GM23248 (cell line): ENCODE data around the gene DUSP16. TPM values are rescaled to one million over a fixed set of nuclear protein-coding genes. Genes with fewer than 3 reads are reported as not detected.

Experiments used
- DNase-seq: peaks from one replicate; pipeline ENCODE4 v3.0.0-alpha.2; 2015
- H2AFZ ChIP-seq: fragments of 200-600 bp; sonication (generic); 2 replicates; pipeline ENCODE4 v1.6.1; 2016; ENCODE audit warnings: antibody characterized with exemption
- H3F3A ChIP-seq: fragments of 200-600 bp; sonication (generic); 2 replicates; pipeline ENCODE4 v1.6.1; 2016; ENCODE audit warnings: mild to moderate bottlenecking, antibody characterized with exemption, mixed run types; ENCODE audit not compliant: insufficient read depth
- H3K27ac ChIP-seq: fragments of 200-600 bp; sonication (generic); 2 replicates; pipeline ENCODE4 v1.5.1; 2016; ENCODE audit warnings: mild to moderate bottlenecking
- H3K27me3 ChIP-seq: fragments of 200-600 bp; sonication (generic); replicated peaks from 2 replicates; pipeline ENCODE4 v1.6.1; 2016; ENCODE audit warnings: mild to moderate bottlenecking; ENCODE audit not compliant: insufficient read depth
- H3K36me3 ChIP-seq: fragments of 200-600 bp; sonication (generic); 2 replicates; pipeline ENCODE4 v1.6.1; 2016; ENCODE audit warnings: low read depth, mild to moderate bottlenecking
- H3K4me1 ChIP-seq: fragments of 200-600 bp; sonication (generic); 2 replicates; pipeline ENCODE4 v1.6.1; 2016; ENCODE audit warnings: mild to moderate bottlenecking; ENCODE audit not compliant: insufficient read depth
- H3K4me2 ChIP-seq: fragments of 200-600 bp; sonication (generic); one replicate; pipeline ENCODE4 v1.6.1; 2016; ENCODE audit warnings: mild to moderate bottlenecking; ENCODE audit not compliant: unreplicated experiment
- H3K4me3 ChIP-seq: fragments of 200-600 bp; sonication (generic); 2 replicates; pipeline ENCODE4 v1.5.1; 2016; ENCODE audit warnings: mild to moderate bottlenecking
- H3K79me2 ChIP-seq: fragments of 200-600 bp; sonication (generic); 2 replicates; pipeline ENCODE4 v1.6.1; 2016; ENCODE audit warnings: mild to moderate bottlenecking; ENCODE audit not compliant: insufficient read depth
- H3K9ac ChIP-seq: fragments of 200-600 bp; sonication (generic); 2 replicates; pipeline ENCODE4 v1.6.1; 2016; ENCODE audit warnings: mild to moderate bottlenecking
- H3K9me2 ChIP-seq: fragments of 200-600 bp; sonication (generic); 2 replicates; pipeline ENCODE4 v1.6.1; 2016; ENCODE audit warnings: mixed run types, mild to moderate bottlenecking, moderate library complexity; ENCODE audit not compliant: insufficient read depth
- H3K9me3 ChIP-seq: fragments of 200-600 bp; sonication (generic); one replicate; pipeline ENCODE4 v1.6.1; 2017; ENCODE audit warnings: low read depth
- H4K20me1 ChIP-seq: fragments of 200-600 bp; sonication (generic); 2 replicates; pipeline ENCODE4 v1.6.0; 2016; ENCODE audit not compliant: insufficient read depth
- EZH2 ChIP-seq: fragments of 200-600 bp; sonication (generic); IDR thresholded peaks from 2 replicates; pipeline ENCODE4 v1.6.1; 2018; ENCODE audit warnings: antibody characterized with exemption, mild to moderate bottlenecking; ENCODE audit not compliant: insufficient read depth, poor library complexity, severe bottlenecking
- EZH2phosphoT487 ChIP-seq: fragments of 200-600 bp; sonication (generic); IDR thresholded peaks from 2 replicates; pipeline ENCODE4 v1.6.1; 2018; ENCODE audit warnings: antibody characterized with exemption, moderate library complexity, mild to moderate bottlenecking, low read depth; ENCODE audit not compliant: insufficient read depth
- WGBS, 2 experiments: methylation state at CpG; one replicate each; pipeline ENCODE4 v1.1.6; 2015 to 2017; ENCODE audit warnings: low lambda C conversion rate in 2 of 2, low coverage in 1 of 2; ENCODE audit errors: missing lambda C conversion rate in 2 of 2; 5-methylcytosine and 5-hydroxymethylcytosine counted together
- in situ Hi-C: fragments of 300-500 bp; cut with MboI; formaldehyde crosslinking; loops from 2 replicates; pipeline ENCODE4 v1.15.0; 2020
- polyA plus RNA-seq: library from polyadenylated mRNA; unstranded; fragments of >200 nt; fragmentation: Nextera tagmentation; extraction: Ambion mirVana; gene quantifications from 2 replicates; pipeline ENCODE4 v1.2.1, GENCODE V29; 2016
- total RNA-seq: library from RNA; depleted of rRNA; stranded (reverse); fragments of >200 nt; shearing (Covaris generic); gene quantifications from 2 replicates; pipeline ENCODE4 v1.2.3, GENCODE V29; 2014

The DUSP16 gene
- total and polyA plus RNA-seq, 2 experiments from 2014 or later: 1.1 to 2.8 TPM

- no peak overlapping the region for H3K9ac ChIP-seq
- peaks cover 18% of the 10 kb centered on the region; the same call in 1 of the 2 replicates for H3F3A ChIP-seq
- no peak for TF ChIP-seq EZH2
- TF ChIP-seq EZH2phosphoT487: no peak
- no peaks in the 10 kb centered on the region for H3K79me2 ChIP-seq
- WGBS, 2 experiments: 95 to 97% methylated on average over 4 of the region's 4 CpGs
- H3K9me3 ChIP-seq: no peaks in the 10 kb centered on the region
- no peaks in the 10 kb centered on the region for H3K27me3 ChIP-seq
- no peak for DNase-seq
- peaks cover 13% of the 10 kb centered on the region for H3K4me1 ChIP-seq
- H3K36me3 ChIP-seq: no peaks in the 10 kb centered on the region
- H3K4me2 ChIP-seq: no peak overlapping the region
- H4K20me1 ChIP-seq: no peaks in the 10 kb centered on the region
- no peak overlapping the region for H2AFZ ChIP-seq
- H3K9me2 ChIP-seq: no peaks in the 10 kb centered on the region
- no peak overlapping the region for H3K4me3 ChIP-seq
- in situ Hi-C loops: no loop called here
- no peak overlapping the region for H3K27ac ChIP-seq
Observed at GRCh38 chr12:12441843-12442461, 120.7 kb downstream of the DUSP16 start.

GRCh38 chr12:12441429-12441807 lies 121.2 kb downstream of the DUSP16 start:
- H3K9me3 ChIP-seq: no peaks in the 10 kb centered on the region
- 93 to 100% methylated on average over 2 of the region's 2 CpGs for WGBS, 2 experiments
- H4K20me1 ChIP-seq: no peaks in the 10 kb centered on the region
- H3K4me3 ChIP-seq: no peak overlapping the region
- in situ Hi-C loops: no loop called here
- H3K4me2 ChIP-seq: no peak overlapping the region
- no peak for DNase-seq
- no peak overlapping the region for H3K9ac ChIP-seq
- no peaks in the 10 kb centered on the region for H3K79me2 ChIP-seq
- no peak overlapping the region for H2AFZ ChIP-seq
- H3K4me1 ChIP-seq: peaks cover 13% of the 10 kb centered on the region
- H3F3A ChIP-seq: peaks cover 18% of the 10 kb centered on the region; the same call in 1 of the 2 replicates
- no peak for TF ChIP-seq EZH2
- TF ChIP-seq EZH2phosphoT487: no peak
- 0 out of 2 replicates have a peak, but pooled peaks cover 2% of the 10 kb centered on the region for H3K36me3 ChIP-seq
- no peaks in the 10 kb centered on the region for H3K27me3 ChIP-seq
- no peak overlapping the region for H3K27ac ChIP-seq
- H3K9me2 ChIP-seq: no peaks in the 10 kb centered on the region

- Histone ChIP-seq H3K4me1 (peaks cover 13% of the 10 kb centered on the region), H3K4me2 (no peak overlapping the region)
- in situ Hi-C loops: no loop called here
Observed at GRCh38 chr12:12440784-12441428, 121.8 kb downstream of the DUSP16 start.

GRCh38 chr12:12439636-12440035 lies 123.0 kb downstream of the DUSP16 start:
- H3K36me3 ChIP-seq: 0 out of 2 replicates have a peak, but pooled peaks cover 5% of the 10 kb centered on the region
- peaks cover 13% of the 10 kb centered on the region for H3K4me1 ChIP-seq
- no peaks in the 10 kb centered on the region for H4K20me1 ChIP-seq
- H3F3A ChIP-seq: peaks cover 18% of the 10 kb centered on the region; the same call in 1 of the 2 replicates
- no peak overlapping the region for H2AFZ ChIP-seq
- in situ Hi-C loops: no loop called here
- 47 to 52% methylated on average over 6 of the region's 6 CpGs for WGBS, 2 experiments
- no peaks in the 10 kb centered on the region for H3K27me3 ChIP-seq
- H3K4me3 ChIP-seq: no peak overlapping the region
- TF ChIP-seq EZH2 (no peak), EZH2phosphoT487 (no peak)
- no peaks in the 10 kb centered on the region for H3K79me2 ChIP-seq
- H3K4me2 ChIP-seq: no peak overlapping the region
- no peak overlapping the region for H3K9ac ChIP-seq
- no peaks in the 10 kb centered on the region for H3K9me2 ChIP-seq
- DNase-seq: peak; percentile 37
- H3K9me3 ChIP-seq: no peaks in the 10 kb centered on the region
- H3K27ac ChIP-seq: no peak overlapping the region

More at GRCh38 chr12:12440784-12441428, 121.8 kb downstream of the DUSP16 start:
- H2AFZ ChIP-seq: no peak overlapping the region
- H3F3A ChIP-seq: peaks cover 18% of the 10 kb centered on the region; the same call in 1 of the 2 replicates
- H3K79me2 ChIP-seq: no peaks in the 10 kb centered on the region
- H3K27me3 ChIP-seq: no peaks in the 10 kb centered on the region
- TF ChIP-seq EZH2phosphoT487 (no peak), EZH2 (no peak)
- WGBS, 2 experiments: 83 to 87% methylated on average over 4 of the region's 4 CpGs
- 0 out of 2 replicates have a peak, but pooled peaks cover 5% of the 10 kb centered on the region for H3K36me3 ChIP-seq
- H4K20me1 ChIP-seq: no peaks in the 10 kb centered on the region
- H3K9ac ChIP-seq: no peak overlapping the region
- H3K4me3 ChIP-seq: no peak overlapping the region
- no peak for DNase-seq
- no peaks in the 10 kb centered on the region for H3K9me3 ChIP-seq
- H3K27ac ChIP-seq: no peak overlapping the region
- no peaks in the 10 kb centered on the region for H3K9me2 ChIP-seq
